Fibroblast of pulmonary artery (primary cell): ENCODE results near the gene LIPT2.
"Not testable (repeated sequence)": the region's sequence is repeated elsewhere in the genome, so short reads cannot be mapped to it uniquely, and the experiment has no call there.

ENCODE experiments used
- DNase-seq: peaks from one replicate; pipeline ENCODE4 v3.0.0-alpha.2; 2010; ENCODE audit warnings: low read depth
- H3K4me3 ChIP-seq: replicated peaks from 2 replicates; pipeline ENCODE4 v1.5.1; 2011; ENCODE audit warnings: low read depth, mild to moderate bottlenecking, control low read depth, low read length, moderate library complexity
- CTCF ChIP-seq: IDR thresholded peaks from 2 replicates; pipeline ENCODE4 v1.5.1; 2011; ENCODE audit warnings: mild to moderate bottlenecking, control low read depth, low read length, inconsistent platforms; ENCODE audit errors: missing control alignments

LIPT2 gene

DNA sequence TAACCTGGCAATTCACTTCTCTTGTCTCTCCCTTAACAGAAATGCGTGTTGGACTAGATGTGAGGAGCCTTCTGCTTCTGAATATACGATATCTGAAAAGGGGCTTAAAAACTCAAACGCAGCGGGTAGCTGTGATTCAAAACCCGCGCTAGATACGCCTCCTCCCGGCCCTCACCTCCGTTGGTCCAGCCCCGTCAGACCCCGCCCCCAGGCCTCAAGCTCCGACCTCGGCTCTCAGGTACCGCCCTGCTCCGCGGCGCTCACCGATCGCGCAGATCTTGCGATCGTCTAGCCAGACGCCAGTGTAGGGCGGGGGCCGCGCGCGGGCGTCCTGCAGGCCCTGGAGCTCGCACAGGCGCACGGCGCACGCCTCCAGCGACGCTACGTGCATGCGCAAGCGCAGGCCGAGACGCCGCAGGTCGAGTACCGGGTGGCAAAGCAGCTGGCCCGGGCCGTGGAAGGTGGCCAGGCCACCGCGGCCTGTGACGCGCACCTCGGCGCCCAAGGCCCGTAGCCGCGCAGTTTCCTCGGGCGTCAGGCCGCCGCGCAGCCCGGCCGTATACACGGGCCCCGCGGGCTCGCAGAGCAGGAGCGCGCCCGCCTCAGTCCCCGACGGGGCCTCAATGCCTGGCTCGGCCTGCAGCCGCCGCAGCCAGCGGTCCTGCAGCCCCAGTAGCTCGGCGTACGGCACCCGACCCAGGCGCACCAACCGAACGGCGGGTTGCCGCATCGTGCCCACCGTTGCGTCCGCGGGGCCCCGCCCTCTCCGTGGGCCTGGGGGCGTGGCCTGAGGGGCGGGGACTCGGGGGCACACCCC lies at the start of gene LIPT2:
TSS of gene LIPT2 (minus strand) at position 751 of the 817 bp plus-strand sequence. CDS start at position 730, 21 bp downstream.
- peak within 1 kb of the TSS; percentile 62 for H3K4me3 ChIP-seq
- DNase-seq = peak; percentile 97
- TF ChIP-seq CTCF = no peak

DNA sequence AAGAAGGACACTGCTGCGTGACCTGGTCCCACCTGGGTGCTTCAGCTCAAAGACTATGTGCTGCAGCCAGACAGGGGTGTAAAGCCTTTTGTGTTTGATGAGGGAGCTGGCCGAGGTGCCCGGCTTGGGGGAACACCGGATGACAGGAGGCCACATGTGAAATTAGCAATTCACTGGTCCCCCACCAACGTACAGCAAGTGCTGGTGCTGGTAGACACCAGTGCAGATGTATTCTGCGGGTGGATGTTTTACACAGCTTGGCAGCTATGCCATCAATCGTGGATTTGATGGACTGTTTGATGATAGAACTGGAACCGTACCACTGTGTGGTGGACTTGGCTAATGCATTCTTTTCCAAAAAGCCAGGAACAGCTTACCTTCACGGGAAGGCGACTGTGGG lies 47.9 kb upstream of the LIPT2 start:
- no peak overlapping the region for H3K4me3 ChIP-seq
- no peak for TF ChIP-seq CTCF
- DNase-seq = no peak

DNA sequence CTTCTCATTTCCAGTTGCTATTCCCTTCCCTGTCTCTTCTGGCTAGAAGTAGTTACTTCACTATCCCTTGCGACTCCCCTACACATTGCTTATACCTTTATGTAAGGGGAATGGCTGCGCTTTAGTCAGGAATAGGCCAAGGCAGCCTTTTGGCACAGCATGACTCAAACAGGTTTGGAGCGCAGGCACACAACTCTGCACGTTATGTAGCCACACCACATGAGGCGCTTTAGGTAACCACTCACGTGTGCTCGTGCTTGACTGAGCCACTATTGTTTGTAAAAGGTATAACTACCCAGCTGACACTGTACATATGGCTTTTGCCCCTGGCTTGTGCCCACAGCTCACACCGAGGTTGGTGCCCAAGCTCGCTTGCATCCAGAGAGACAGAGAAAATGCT lies 46.7 kb upstream of the LIPT2 start:
- DNase-seq = no peak
- no peak overlapping the region for H3K4me3 ChIP-seq
- no peak for TF ChIP-seq CTCF

DNA sequence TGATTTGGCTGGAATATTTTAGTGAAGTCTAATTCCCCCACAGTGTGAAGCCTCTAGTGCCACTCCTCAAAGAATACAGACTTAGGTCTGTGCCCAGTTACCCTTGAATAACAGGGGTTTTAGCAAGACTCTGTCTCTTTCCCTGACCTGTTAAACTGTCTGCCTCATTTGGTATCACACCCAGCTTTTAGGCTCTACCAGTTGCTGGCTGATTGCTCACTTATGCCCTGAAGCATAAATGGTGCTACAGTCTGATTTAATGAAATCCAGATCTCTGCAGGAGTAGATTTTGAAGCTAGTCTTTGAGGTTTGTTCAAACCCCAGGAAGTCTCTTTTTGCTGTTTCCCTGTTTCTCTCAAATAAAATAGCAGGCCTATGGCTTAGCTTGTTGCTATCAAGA lies 45.2 kb upstream of the LIPT2 start:
- TF ChIP-seq CTCF = no peak
- no peak overlapping the region for H3K4me3 ChIP-seq
- DNase-seq = no peak

GRCh38 chr11:74535371-74536160 lies 42.0 kb upstream of the LIPT2 start:
- DNase-seq = peak; percentile 33
- no peak for TF ChIP-seq CTCF
- no peak overlapping the region for H3K4me3 ChIP-seq

DNA sequence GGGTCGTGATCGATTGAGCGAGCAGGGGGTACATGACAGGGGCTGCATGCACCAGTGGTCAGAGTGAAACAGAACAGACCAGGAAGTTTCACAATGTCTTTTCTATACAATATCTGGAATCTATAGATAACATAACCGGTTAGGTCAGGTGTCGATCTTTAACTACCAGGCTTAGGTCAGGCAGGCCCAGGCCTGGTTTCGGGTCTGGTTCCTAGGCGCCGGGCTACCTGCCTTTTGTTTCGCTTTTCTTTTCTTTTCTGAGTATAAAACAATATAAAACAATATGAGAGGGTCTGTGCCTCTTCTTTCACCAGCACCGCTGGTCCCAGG lies 41.4 kb upstream of the LIPT2 start:
- not testable (repeated sequence) for DNase-seq, H3K4me3 ChIP-seq

- no peak for DNase-seq
- H3K4me3 ChIP-seq = no peak overlapping the region
- TF ChIP-seq CTCF = no peak
Observed at GRCh38 chr11:74534216-74534945, 40.9 kb upstream of the LIPT2 start.
